Pericardium fibroblast (primary cell): ENCODE measurements around the gene NXPH2. TPM values are rescaled to one million over a fixed set of nuclear protein-coding genes. Genes with fewer than 3 reads are reported as not detected.

Experiments used
- total RNA-seq: library from RNA; depleted of rRNA; stranded (reverse); fragments of >200 nt; gene quantifications from 2 replicates; pipeline ENCODE4 v1.2.3, GENCODE V29; 2015

Gene NXPH2
- total RNA-seq: 0.23 TPM in 1 of 2 replicates, not detected in the other

GRCh38 chr2:138779781-138780445 lies at the start of gene NXPH2:
Gene NXPH2 (minus strand): TSS chr2:138780390. CDS start chr2:138780241, 149 bp downstream.

